H1 (cell line): ENCODE data around the gene TTI1. TPM values are rescaled to one million over a fixed set of nuclear protein-coding genes. Genes with fewer than 3 reads are reported as not detected.

Experiments used
- CTCF ChIA-PET: fragments of 300-600 bp; sonication (Branson Sonifier 250); formaldehyde crosslinking; loops from one replicate; lab custom pipeline; 2021; ENCODE audit not compliant: partially characterized antibody; lab: Charles Lee
- POLR2A ChIA-PET: fragments of 300-600 bp; sonication (Branson Sonifier 250); formaldehyde crosslinking; loops from one replicate; lab custom pipeline; 2021; ENCODE audit warnings: inconsistent platforms; ENCODE audit not compliant: partially characterized antibody; lab: Charles Lee
- DNase-seq, 2 experiments: peaks; one replicate each; pipeline versions ENCODE4 v3.0.0 to v3.0.0-alpha.2; 2010 to 2022; ENCODE audit warnings: low spot score in 2 of 2, low read depth in 1 of 2, mixed read lengths in 1 of 2
- FAIRE-seq: peaks from 2 replicates; lab custom pipeline; 2011; peaks lifted over from hg19 to GRCh38; lab: Jason Lieb, UNC
- H2AFZ ChIP-seq: 2 replicates; pipeline ENCODE4 v1.8.1; 2012; ENCODE audit warnings: low read length, inconsistent platforms
- H2AK5ac ChIP-seq: 2 replicates; pipeline ENCODE4 v1.6.1; 2013; ENCODE audit warnings: low read depth, low read length
- H2BK120ac ChIP-seq: replicated peaks from 2 replicates; pipeline ENCODE3; 2013; ENCODE audit warnings: low read depth, low read length, inconsistent platforms
- H2BK12ac ChIP-seq: 2 replicates; pipeline ENCODE4 v1.6.1; 2013; ENCODE audit warnings: low read depth, low read length
- H2BK15ac ChIP-seq: 2 replicates; pipeline ENCODE4 v1.6.1; 2013; ENCODE audit warnings: low read length
- H2BK20ac ChIP-seq: 2 replicates; pipeline ENCODE4 v1.6.1; 2013; ENCODE audit warnings: low read length
- H2BK5ac ChIP-seq: 2 replicates; pipeline ENCODE4 v1.6.1; 2013; ENCODE audit warnings: low read depth, low read length
- H3K14ac ChIP-seq: 2 replicates; pipeline ENCODE4 v1.6.1; 2013; ENCODE audit warnings: inconsistent platforms; ENCODE audit not compliant: insufficient read length
- H3K18ac ChIP-seq: 2 replicates; pipeline ENCODE4 v1.6.1; 2013; ENCODE audit warnings: low read length; ENCODE audit errors: extremely low read depth
- H3K23ac ChIP-seq: 2 replicates; pipeline ENCODE4 v1.6.1; 2013; ENCODE audit warnings: inconsistent platforms; ENCODE audit not compliant: insufficient read length
- H3K23me2 ChIP-seq: 2 replicates; pipeline ENCODE4 v1.6.1; 2013; ENCODE audit warnings: low read depth, low read length
- H3K27ac ChIP-seq: 2 replicates; pipeline ENCODE4 v1.6.1; 2011; ENCODE audit warnings: low read depth, low read length, inconsistent platforms
- H3K27me3 ChIP-seq, 4 experiments: replicated peaks in 1 of 4; 1 replicate in 1 of 4; 2 replicates in 3 of 4; pipeline versions ENCODE4 v1.6.1 to v1.8.1; 2011 to 2013; ENCODE audit warnings: low read length in 3 of 4, mild to moderate bottlenecking in 3 of 4, inconsistent platforms in 2 of 4, mixed read lengths in 2 of 4, moderate library complexity in 1 of 4; ENCODE audit not compliant: control insufficient read depth in 3 of 4, insufficient read depth in 3 of 4; ENCODE audit errors: extremely low read depth in 1 of 4
- H3K36me3 ChIP-seq, 4 experiments: 2 replicates each; pipeline versions ENCODE4 v1.6.1 to v1.8.1; 2011 to 2013; ENCODE audit warnings: mild to moderate bottlenecking in 4 of 4, low read length in 3 of 4, moderate library complexity in 2 of 4, control low read depth in 1 of 4, inconsistent platforms in 1 of 4; ENCODE audit not compliant: insufficient read depth in 4 of 4, control insufficient read depth in 2 of 4
- H3K4ac ChIP-seq: replicated peaks from 2 replicates; pipeline ENCODE3; 2013; ENCODE audit warnings: low read length, low read depth, mixed read lengths, inconsistent platforms; ENCODE audit not compliant: insufficient read length
- H3K4me1 ChIP-seq, 4 experiments: replicated peaks in 1 of 4; 1 replicate in 1 of 4; 2 replicates in 3 of 4; pipeline versions ENCODE4 v1.6.1 to v1.8.1; 2011 to 2013; ENCODE audit warnings: low read length in 3 of 4, inconsistent platforms in 2 of 4, mixed read lengths in 1 of 4; ENCODE audit not compliant: insufficient read depth in 4 of 4, control insufficient read depth in 3 of 4
- H3K4me2 ChIP-seq, 2 experiments: 2 replicates each; pipeline versions ENCODE4 v1.6.1 to v1.8.1; 2011 to 2013; ENCODE audit warnings: low read depth in 2 of 2, low read length in 2 of 2, control low read depth in 1 of 2, inconsistent platforms in 1 of 2, mild to moderate bottlenecking in 1 of 2; ENCODE audit not compliant: insufficient read depth in 1 of 2
- H3K4me3 ChIP-seq, 4 experiments: fragments of 200-600, 300-600 bp in 1 of 4; sonication (generic), shearing (Covaris generic), sonication (Bioruptor Twin) in 1 of 4; 2 replicates each; pipeline versions ENCODE4 v1.5.1 to v1.8.1; 2011 to 2016; ENCODE audit warnings: low read length in 4 of 4, low read depth in 3 of 4, control low read depth in 2 of 4, inconsistent platforms in 2 of 4, mild to moderate bottlenecking in 2 of 4, mixed read lengths in 1 of 4, moderate library complexity in 1 of 4; ENCODE audit not compliant: insufficient read depth in 2 of 4; ENCODE audit errors: extremely low read depth in 1 of 4
- H3K56ac ChIP-seq: replicated peaks from 2 replicates; pipeline ENCODE3; 2013; ENCODE audit warnings: low read depth, mild to moderate bottlenecking, mixed read lengths, low read length, inconsistent platforms; ENCODE audit not compliant: insufficient read length
- H3K79me1 ChIP-seq: 2 replicates; pipeline ENCODE4 v1.6.1; 2013; ENCODE audit warnings: low read depth, low read length, control low read depth
- H3K79me2 ChIP-seq, 2 experiments: 2 replicates each; pipeline versions ENCODE4 v1.6.1 to v1.8.1; 2012 to 2013; ENCODE audit warnings: low read length in 2 of 2, mild to moderate bottlenecking in 2 of 2, inconsistent platforms in 1 of 2; ENCODE audit not compliant: insufficient read depth in 2 of 2, control insufficient read depth in 1 of 2
- H3K9ac ChIP-seq, 4 experiments: replicated peaks in 1 of 4; 1 replicate in 1 of 4; 2 replicates in 3 of 4; pipeline versions ENCODE4 v1.6.1 to v1.8.1; 2011 to 2013; ENCODE audit warnings: low read depth in 3 of 4, low read length in 3 of 4, control low read depth in 2 of 4, mild to moderate bottlenecking in 2 of 4, moderate library complexity in 2 of 4, inconsistent platforms in 1 of 4; ENCODE audit errors: extremely low read depth in 1 of 4
- H3K9me3 ChIP-seq, 2 experiments: 2 replicates each; pipeline versions ENCODE4 v1.6.1 to v1.8.1; 2012 to 2013; ENCODE audit warnings: mild to moderate bottlenecking in 2 of 2, moderate library complexity in 2 of 2, control low read depth in 1 of 2, inconsistent platforms in 1 of 2, low read depth in 1 of 2, low read length in 1 of 2, mixed read lengths in 1 of 2; ENCODE audit not compliant: insufficient read depth in 2 of 2
- H4K20me1 ChIP-seq, 2 experiments: replicated peaks in 1 of 2; 2 replicates each; pipeline versions ENCODE3 to v1.8.1; 2011 to 2013; ENCODE audit warnings: inconsistent platforms in 2 of 2, low read length in 2 of 2, mild to moderate bottlenecking in 1 of 2; ENCODE audit not compliant: insufficient read depth in 2 of 2, control insufficient read depth in 1 of 2
- H4K5ac ChIP-seq: 2 replicates; pipeline ENCODE4 v1.6.1; 2013; ENCODE audit warnings: low read length, low read depth, mixed read lengths, inconsistent platforms; ENCODE audit not compliant: insufficient read length
- H4K8ac ChIP-seq: 2 replicates; pipeline ENCODE4 v1.8.0; 2013; ENCODE audit warnings: mild to moderate bottlenecking, moderate library complexity, low read length, inconsistent platforms; ENCODE audit not compliant: insufficient read depth; ENCODE audit errors: extremely low read depth
- H4K91ac ChIP-seq: replicated peaks from 2 replicates; pipeline ENCODE3; 2013; ENCODE audit warnings: low read length, mixed read lengths, inconsistent platforms; ENCODE audit not compliant: insufficient read length
- ATF2 ChIP-seq: IDR thresholded peaks from 2 replicates; pipeline ENCODE4 v1.6.1; 2012; ENCODE audit warnings: low read length, inconsistent platforms
- CBX8 ChIP-seq: fragments of 300-800, 300-1000 bp; sonication (generic); IDR thresholded peaks from 2 replicates; pipeline ENCODE4 v1.7.1; 2016; ENCODE audit warnings: low read depth, low read length, borderline replicate concordance
- CREB1 ChIP-seq: IDR thresholded peaks from 2 replicates; pipeline ENCODE4 v1.6.1; 2012; ENCODE audit warnings: inconsistent platforms
- JUND ChIP-seq: IDR thresholded peaks from 2 replicates; pipeline ENCODE4 v1.6.1; 2011; ENCODE audit warnings: mild to moderate bottlenecking, improper control_type of control experiment, low read length
- NANOG ChIP-seq: IDR thresholded peaks from 2 replicates; pipeline ENCODE4 v1.6.1; 2011; ENCODE audit warnings: low read length, low read depth, mild to moderate bottlenecking, inconsistent platforms; ENCODE audit not compliant: insufficient read depth, poor library complexity, severe bottlenecking
- POLR2A ChIP-seq, 2 experiments: IDR thresholded peaks; 1 replicate in 1 of 2; 2 replicates in 1 of 2; pipeline ENCODE4 v1.6.1; 2011; ENCODE audit warnings: low read depth in 2 of 2, low read length in 2 of 2, mild to moderate bottlenecking in 2 of 2; ENCODE audit errors: control extremely low read depth in 1 of 2
- RAD21 ChIP-seq, 2 experiments: IDR thresholded peaks in 1 of 2; conservative IDR thresholded peaks in 1 of 2; 2 replicates each; pipeline ENCODE4 v1.6.1; 2011; ENCODE audit warnings: low read depth in 2 of 2, low read length in 2 of 2, improper control_type of control experiment in 1 of 2, inconsistent platforms in 1 of 2, mild to moderate bottlenecking in 1 of 2, moderate library complexity in 1 of 2
- SP1 ChIP-seq: IDR thresholded peaks from 2 replicates; pipeline ENCODE4 v1.6.1; 2011; ENCODE audit warnings: low read depth, low read length
- WGBS, 2 experiments: shearing (Covaris generic) in 1 of 2; methylation state at CpG; one replicate each; pipeline versions ENCODE4 v1.1.6 to v1.1.7; 2013 to 2015; ENCODE audit warnings: low lambda C conversion rate in 2 of 2, mixed read lengths in 2 of 2, inconsistent platforms in 1 of 2, low coverage in 1 of 2, missing lambda C conversion rate in 1 of 2; ENCODE audit not compliant: insufficient replicate concordance in 2 of 2, insufficient coverage in 1 of 2, insufficient read length in 1 of 2; ENCODE audit errors: extremely low coverage in 1 of 2, missing lambda C conversion rate in 1 of 2; 5-methylcytosine and 5-hydroxymethylcytosine counted together
- polyA plus RNA-seq, 7 experiments: library from polyadenylated mRNA; depleted of rRNA in 3 of 7; stranded (reverse) in 5 of 7; unstranded in 2 of 7; fragments of >200 nt in 5 of 7; fragments of 200-250 nt in 2 of 7; gene quantifications; 1 replicate in 5 of 7; 2 replicates in 1 of 7; 4 replicates in 1 of 7; pipeline versions ENCODE4 v1.2.1 to v1.2.3, GENCODE V29; 2011 to 2013; ENCODE audit warnings: missing spikeins in 2 of 7, mixed read lengths in 2 of 7
- total RNA-seq: library from RNA; stranded (reverse); fragmentation: NEBNext Ultra II Directional; extraction: Animal tissue kit (Norgen Biotek cat#: 25700); gene quantifications from 2 replicates; pipeline ENCODE4 v1.2.1, GENCODE V29; 2021

The TTI1 gene
- total and polyA plus RNA-seq, 2 of the 8 experiments (the other 6 are each of a cell fraction or from before 2014, with no cell fraction given): 34.1 to 47.0 TPM

GRCh38 chr20:38017959-38018358 is 15.3 kb downstream of the TTI1 start:
- Histone ChIP-seq H3K9ac (no peak overlapping the region), H3K36me3 (peaks cover 6 to 37% (median 28%) of the 10 kb centered on the region in 4 experiments)

More at GRCh38 chr20:38017959-38018358, 15.3 kb downstream of the TTI1 start:
- Histone ChIP-seq H3K56ac (no peak overlapping the region), H3K4me2 (no peak overlapping the region), H3K27ac (no peak overlapping the region), H4K8ac (no peak overlapping the region), H3K4me1 (no peaks in the 10 kb centered on the region), H3K27me3 (no peaks in the 10 kb centered on the region), H3K79me1 (peaks cover 5% of the 10 kb centered on the region; the same call in 1 of the 2 replicates), H4K20me1 (peaks cover 2 to 6% of the 10 kb centered on the region in 2 experiments), H4K91ac (no peak overlapping the region), H3K18ac (no peak overlapping the region), H2BK5ac (no peak overlapping the region), H2BK15ac (no peak overlapping the region), H3K23ac (no peak overlapping the region), H3K79me2 (peaks cover 5 to 55% of the 10 kb centered on the region in 2 experiments; a peak in 2 of 4 replicates), H3K9me3 (peaks cover 8 to 12% of the 10 kb centered on the region in 2 experiments), H3K4ac (no peak overlapping the region), H2AK5ac (no peak overlapping the region), H2BK120ac (no peak overlapping the region), H2BK20ac (no peak overlapping the region), H2BK12ac (no peak overlapping the region), H3K14ac (no peak overlapping the region), H3K23me2 (no peaks in the 10 kb centered on the region), H4K5ac (no peak overlapping the region), H3K4me3 (no peak overlapping the region), H2AFZ (no peak overlapping the region)
- 96% methylated on average over 1 of the region's 1 CpG; no CpG with 5 or more reads in 1 of the 2 experiments for WGBS, 2 experiments
- no peak for DNase-seq
- CTCF ChIA-PET: interaction anchor here (1.1 kb wide), 1 partner anchor 24 kb away, joined by 4 read pairs; no protein-coding TSS in a partner anchor
- TF ChIP-seq JUND (no peak), CREB1 (no peak), SP1 (no peak), NANOG (no peak), CBX8 (no peak), POLR2A (IDR thresholded peaks at IDR 0.05; ENCODE audit: control extremely low read depth in 1 of 2, low read depth in 2 of 2, low read length in 2 of 2) (no peak), RAD21 (IDR thresholded peaks at IDR 0.05 in 1 of 2, conservative IDR thresholded peaks at IDR 0.05 in 1 of 2; ENCODE audit: low read depth in 2 of 2, low read length in 2 of 2) (no peak), ATF2 (no peak)
- FAIRE-seq: no peak
- POLR2A ChIA-PET: interaction anchor here (0.9 to 1.6 kb wide), 4 partner anchors 11 to 294 kb away, joined by 3 to 5 read pairs (median 4); partner anchors contain the start of genes RPRD1B and TTI1
